ENCODE data around the gene KRTAP17-1. TPM values are rescaled to one million over a fixed set of nuclear protein-coding genes. Genes with fewer than 3 reads are reported as not detected.
"Not testable (repeated sequence)": the region's sequence is repeated elsewhere in the genome, so short reads cannot be mapped to it uniquely, and the experiment has no call there.

The KRTAP17-1 gene
- total RNA-seq, 4 donors from 2014 or later, result not detected

DNA sequence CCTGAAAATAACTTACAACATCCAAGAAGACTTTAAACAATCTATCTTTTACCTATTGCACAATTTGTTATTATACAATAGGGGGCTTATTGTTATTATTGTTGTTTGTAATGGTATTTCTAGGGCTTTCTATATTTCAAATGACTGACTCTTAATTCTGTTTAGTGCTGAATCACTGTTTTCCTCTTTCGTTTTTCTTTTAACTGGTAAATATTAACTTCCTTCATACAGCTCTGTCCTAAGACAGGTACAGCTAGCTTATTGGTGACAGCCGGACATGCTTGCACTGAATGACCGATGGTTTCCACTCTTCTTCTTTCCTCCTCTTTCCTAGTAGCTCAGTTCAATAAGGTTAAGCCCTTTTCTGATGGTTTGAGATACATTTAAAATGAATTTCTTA is 28.5 kb downstream of the KRTAP17-1 start:
- H3K27ac ChIP-seq, result no peak overlapping the region
- H3K4me1 ChIP-seq, result no peaks in the 10 kb centered on the region
- no peak overlapping the region for H3K4me3 ChIP-seq
- no peaks in the 10 kb centered on the region for H3K27me3 ChIP-seq
- H3K36me3 ChIP-seq, result no peaks in the 10 kb centered on the region
- H3K9me3 ChIP-seq, result no peaks in the 10 kb centered on the region
- no peak for DNase-seq
- TF ChIP-seq POLR2A (IDR thresholded peaks at IDR 0.05), result no peak
- TF ChIP-seq, protein P1, sequence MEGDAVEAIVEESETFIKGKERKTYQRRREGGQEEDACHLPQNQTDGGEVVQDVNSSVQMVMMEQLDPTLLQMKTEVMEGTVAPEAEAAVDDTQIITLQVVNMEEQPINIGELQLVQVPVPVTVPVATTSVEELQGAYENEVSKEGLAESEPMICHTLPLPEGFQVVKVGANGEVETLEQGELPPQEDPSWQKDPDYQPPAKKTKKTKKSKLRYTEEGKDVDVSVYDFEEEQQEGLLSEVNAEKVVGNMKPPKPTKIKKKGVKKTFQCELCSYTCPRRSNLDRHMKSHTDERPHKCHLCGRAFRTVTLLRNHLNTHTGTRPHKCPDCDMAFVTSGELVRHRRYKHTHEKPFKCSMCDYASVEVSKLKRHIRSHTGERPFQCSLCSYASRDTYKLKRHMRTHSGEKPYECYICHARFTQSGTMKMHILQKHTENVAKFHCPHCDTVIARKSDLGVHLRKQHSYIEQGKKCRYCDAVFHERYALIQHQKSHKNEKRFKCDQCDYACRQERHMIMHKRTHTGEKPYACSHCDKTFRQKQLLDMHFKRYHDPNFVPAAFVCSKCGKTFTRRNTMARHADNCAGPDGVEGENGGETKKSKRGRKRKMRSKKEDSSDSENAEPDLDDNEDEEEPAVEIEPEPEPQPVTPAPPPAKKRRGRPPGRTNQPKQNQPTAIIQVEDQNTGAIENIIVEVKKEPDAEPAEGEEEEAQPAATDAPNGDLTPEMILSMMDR (IDR thresholded peaks at IDR 0.05), result no peak

DNA sequence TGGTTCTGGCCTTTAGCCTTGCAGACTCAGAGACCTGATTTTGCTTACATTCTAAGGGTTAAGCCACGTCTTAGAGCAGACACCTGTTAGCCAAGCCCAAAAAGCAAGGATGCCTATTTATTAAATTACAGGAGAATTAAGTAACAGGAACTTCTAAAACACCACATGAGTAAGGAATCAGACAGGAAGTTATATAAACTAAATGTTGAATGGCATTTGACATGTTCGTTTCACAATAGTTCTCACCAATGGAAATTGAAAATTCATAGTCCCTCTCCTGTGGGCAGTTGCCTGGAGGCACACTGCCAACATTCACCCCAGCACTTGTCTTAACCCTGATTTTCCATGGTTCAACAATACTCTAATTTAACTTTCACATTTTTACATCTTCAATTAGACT is 31.0 kb downstream of the KRTAP17-1 start:
- DNase-seq, result no peak
- Histone ChIP-seq H3K9me3 (no peaks in the 10 kb centered on the region), H3K27me3 (no peaks in the 10 kb centered on the region), H3K36me3 (no peaks in the 10 kb centered on the region), H3K27ac (no peak overlapping the region), H3K4me1 (no peaks in the 10 kb centered on the region), H3K4me3 (no peak overlapping the region)
- TF ChIP-seq, protein P1 (IDR thresholded peaks at IDR 0.05), result no peak
- TF ChIP-seq POLR2A (IDR thresholded peaks at IDR 0.05), result no peak

DNA sequence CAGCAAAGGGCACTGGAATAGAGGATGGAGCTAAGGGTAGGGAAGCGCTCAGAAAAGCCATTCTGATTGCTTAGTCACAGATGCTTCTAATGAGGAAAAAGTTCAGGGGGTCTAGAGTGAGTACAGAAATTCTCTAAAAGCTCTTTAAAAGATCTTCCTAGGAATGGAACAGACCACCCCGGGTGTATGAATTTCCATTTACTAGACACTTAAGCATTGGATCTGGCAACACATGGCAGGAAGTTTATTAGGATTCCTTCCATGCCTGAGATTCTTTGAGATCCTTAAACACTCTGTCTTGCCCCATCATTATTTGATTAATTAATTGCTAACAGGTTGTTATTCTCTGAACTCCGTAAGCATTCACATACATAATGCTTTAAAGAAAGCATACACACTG is 31.5 kb downstream of the KRTAP17-1 start:
- H3K36me3 ChIP-seq, result no peaks in the 10 kb centered on the region
- TF ChIP-seq POLR2A (IDR thresholded peaks at IDR 0.05), result no peak
- TF ChIP-seq, protein P1 (IDR thresholded peaks at IDR 0.05), result no peak
- H3K4me3 ChIP-seq, result no peak overlapping the region

DNA sequence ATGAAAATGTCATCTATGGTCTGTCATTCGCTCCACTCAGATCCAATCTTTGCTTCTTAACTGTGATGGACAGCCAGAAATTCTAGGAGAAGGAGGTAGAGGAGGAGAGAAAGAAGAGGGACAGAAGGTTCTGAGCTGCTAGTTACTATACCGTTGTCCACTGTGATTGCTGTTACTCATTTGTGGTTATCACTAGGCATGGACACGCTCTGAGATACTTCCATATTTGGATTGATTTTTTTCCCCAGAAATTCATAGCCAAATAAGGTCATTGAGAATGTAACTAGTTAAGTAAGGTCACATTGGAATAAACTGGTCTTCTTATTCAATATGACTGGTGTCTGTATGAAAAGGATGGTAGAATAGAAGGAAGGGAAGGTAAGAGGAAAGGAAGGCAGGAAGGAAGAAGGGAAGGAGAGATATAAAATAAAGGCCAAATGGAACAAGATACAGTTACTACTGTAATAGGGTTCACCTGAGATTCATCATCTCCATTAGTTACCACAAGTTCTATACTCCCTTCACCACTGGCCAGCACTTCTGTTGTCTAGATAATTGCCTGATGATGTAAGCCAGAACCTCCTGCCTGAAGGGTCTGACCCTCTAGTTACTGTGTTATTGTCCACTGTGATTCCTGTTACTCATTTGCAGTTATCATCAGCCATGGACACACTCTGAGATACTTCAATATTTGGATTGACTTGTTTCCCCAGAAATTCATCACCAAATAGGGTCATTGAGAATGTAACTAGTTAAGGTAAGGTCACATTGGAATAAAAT is 37.1 kb downstream of the KRTAP17-1 start:
- Histone ChIP-seq H3K4me1 (no peaks in the 10 kb centered on the region), H3K9me3 (no peaks in the 10 kb centered on the region), H3K36me3 (no peaks in the 10 kb centered on the region), H3K27me3 (no peaks in the 10 kb centered on the region), H3K27ac (no peak overlapping the region), H3K4me3 (no peak overlapping the region)
- no peak for DNase-seq
- TF ChIP-seq, protein P1 (IDR thresholded peaks at IDR 0.05), result no peak
- no peak for TF ChIP-seq POLR2A (IDR thresholded peaks at IDR 0.05)

More for the DNA sequence above, 31.5 kb downstream of the KRTAP17-1 start:
- Histone ChIP-seq H3K9me3 (no peaks in the 10 kb centered on the region), H3K27ac (no peak overlapping the region), H3K27me3 (no peaks in the 10 kb centered on the region), H3K4me1 (no peaks in the 10 kb centered on the region)
- no peak for DNase-seq

DNA sequence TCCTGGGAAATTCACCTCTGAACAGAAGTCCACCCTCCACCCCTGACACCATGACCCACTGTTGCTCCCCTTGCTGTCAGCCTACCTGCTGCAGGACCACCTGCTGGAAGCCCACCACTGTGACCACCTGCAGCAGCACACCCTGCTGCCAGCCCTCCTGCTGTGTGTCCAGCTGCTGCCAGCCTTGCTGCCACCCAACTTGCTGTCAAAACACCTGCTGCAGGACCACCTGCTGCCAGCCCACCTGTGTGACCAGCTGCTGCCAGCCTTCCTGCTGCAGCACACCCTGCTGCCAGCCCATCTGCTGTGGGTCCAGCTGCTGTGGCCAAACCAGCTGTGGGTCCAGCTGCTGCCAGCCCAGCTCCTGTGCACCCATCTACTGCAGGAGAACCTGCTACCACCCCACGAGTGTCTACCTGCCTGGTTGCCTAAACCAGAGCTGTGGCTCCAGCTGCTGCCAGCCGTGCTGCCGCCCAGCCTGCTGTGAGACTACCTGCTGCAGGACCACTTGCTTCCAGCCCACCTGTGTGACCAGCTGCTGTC is 39.8 kb downstream of the KRTAP17-1 start, which contains the start of gene KRTAP9-7:
Gene KRTAP9-7 (plus strand): TSS at position 51 of the 543 bp plus-strand sequence. CDS start 0 bp downstream, at position 51.
- H3K9me3 ChIP-seq, H3K4me1 ChIP-seq, H3K27ac ChIP-seq, H3K36me3 ChIP-seq, DNase-seq, H3K4me3 ChIP-seq, H3K27me3 ChIP-seq: not testable (repeated sequence)

DNA sequence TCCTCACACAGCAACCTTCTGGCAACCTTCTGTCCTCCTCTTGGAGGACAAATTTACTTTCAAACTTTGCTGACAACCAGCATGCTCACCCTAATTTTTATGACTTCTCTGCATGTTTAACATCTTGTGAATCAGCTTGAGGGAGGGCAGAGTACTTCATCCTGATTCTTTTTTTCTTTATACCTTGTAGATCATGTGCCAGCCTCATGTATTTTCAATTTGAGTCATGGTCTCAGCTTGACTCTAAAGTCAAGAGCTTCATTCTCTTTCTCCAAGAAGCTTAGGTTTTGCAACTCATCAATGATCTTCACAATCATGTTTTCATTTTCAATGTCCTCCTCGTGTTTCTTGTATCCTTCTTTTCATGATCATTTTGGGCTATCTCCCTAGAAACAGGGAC is 43.7 kb downstream of the KRTAP17-1 start:
- Histone ChIP-seq H3K4me1 (no peaks in the 10 kb centered on the region), H3K36me3 (no peaks in the 10 kb centered on the region), H3K27me3 (no peaks in the 10 kb centered on the region), H3K9me3 (no peaks in the 10 kb centered on the region), H3K27ac (no peak overlapping the region), H3K4me3 (no peak overlapping the region)
- TF ChIP-seq, protein P1 (IDR thresholded peaks at IDR 0.05), result no peak
- TF ChIP-seq POLR2A (IDR thresholded peaks at IDR 0.05), result no peak
- no peak for DNase-seq

DNA sequence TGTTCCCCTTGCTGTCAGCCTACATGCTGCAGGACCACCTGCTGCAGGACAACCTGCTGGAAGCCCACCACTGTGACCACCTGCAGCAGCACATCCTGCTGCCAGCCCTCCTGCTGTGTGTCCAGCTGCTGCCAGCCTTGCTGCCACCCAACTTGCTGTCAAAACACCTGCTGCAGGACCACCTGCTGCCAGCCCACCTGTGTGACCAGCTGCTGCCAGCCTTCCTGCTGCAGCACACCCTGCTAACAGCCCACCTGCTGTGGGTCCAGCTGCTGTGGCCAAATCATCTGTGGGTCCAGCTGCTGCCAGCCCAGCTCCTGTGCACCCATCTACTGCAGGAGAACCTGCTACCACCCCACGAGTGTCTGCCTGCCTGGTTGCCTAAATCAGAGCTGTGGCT is 44.2 kb downstream of the KRTAP17-1 start:
- DNase-seq, H3K9me3 ChIP-seq: not testable (repeated sequence)

More for the DNA sequence above, 44.2 kb downstream of the KRTAP17-1 start:
- not testable (repeated sequence) for H3K27ac ChIP-seq, H3K4me1 ChIP-seq, H3K27me3 ChIP-seq, H3K4me3 ChIP-seq, H3K36me3 ChIP-seq
